ENCODE data around the gene TBX20.

DNA sequence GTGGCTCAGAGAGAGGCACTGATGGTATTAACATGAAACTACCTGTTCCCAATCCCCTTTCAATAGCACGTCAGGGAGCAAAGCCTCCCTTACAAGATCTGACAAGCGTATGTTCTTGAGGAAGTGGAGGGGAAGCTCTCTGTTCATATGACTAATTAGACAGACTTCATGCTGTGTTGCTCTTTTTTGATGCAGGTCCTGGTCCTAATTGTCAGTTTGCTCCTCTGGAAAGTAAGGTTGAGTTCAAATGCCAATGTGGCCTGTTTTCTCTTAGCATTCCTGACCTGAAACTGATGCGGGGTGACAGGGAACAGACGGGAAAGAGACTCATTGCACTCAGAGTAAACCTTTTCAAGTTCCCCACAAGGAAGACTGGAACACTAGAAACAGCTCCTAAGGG lies 27.0 kb upstream of the TBX20 start:
- TF ChIP-seq, protein P1, sequence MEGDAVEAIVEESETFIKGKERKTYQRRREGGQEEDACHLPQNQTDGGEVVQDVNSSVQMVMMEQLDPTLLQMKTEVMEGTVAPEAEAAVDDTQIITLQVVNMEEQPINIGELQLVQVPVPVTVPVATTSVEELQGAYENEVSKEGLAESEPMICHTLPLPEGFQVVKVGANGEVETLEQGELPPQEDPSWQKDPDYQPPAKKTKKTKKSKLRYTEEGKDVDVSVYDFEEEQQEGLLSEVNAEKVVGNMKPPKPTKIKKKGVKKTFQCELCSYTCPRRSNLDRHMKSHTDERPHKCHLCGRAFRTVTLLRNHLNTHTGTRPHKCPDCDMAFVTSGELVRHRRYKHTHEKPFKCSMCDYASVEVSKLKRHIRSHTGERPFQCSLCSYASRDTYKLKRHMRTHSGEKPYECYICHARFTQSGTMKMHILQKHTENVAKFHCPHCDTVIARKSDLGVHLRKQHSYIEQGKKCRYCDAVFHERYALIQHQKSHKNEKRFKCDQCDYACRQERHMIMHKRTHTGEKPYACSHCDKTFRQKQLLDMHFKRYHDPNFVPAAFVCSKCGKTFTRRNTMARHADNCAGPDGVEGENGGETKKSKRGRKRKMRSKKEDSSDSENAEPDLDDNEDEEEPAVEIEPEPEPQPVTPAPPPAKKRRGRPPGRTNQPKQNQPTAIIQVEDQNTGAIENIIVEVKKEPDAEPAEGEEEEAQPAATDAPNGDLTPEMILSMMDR (IDR thresholded peaks at IDR 0.05): no peak
- TF ChIP-seq POLR2A (IDR thresholded peaks at IDR 0.05): no peak

Measured in right lobe of liver (tissue), 4 donors.